Measurements from ENCODE around the gene BAIAP2. TPM values are rescaled to one million over a fixed set of nuclear protein-coding genes. Genes with fewer than 3 reads are reported as not detected.

Gene BAIAP2
- total RNA-seq, 1 experiment from 2014 or later, result 58.0 TPM

- H3K9me3 Mint-ChIP-seq (ENCODE audit: low read depth, unreplicated experiment), result peaks cover 3% of the 10 kb centered on the region
- DNase-seq, result no peak
- BruUV-seq (replicated peaks), result no TSS peak
- H3K27me3 Mint-ChIP-seq (ENCODE audit: unreplicated experiment), result peaks cover 16% of the 10 kb centered on the region
- CTCF ChIA-PET, result no interaction called here
- H3K4me1 Mint-ChIP-seq (ENCODE audit: low read depth, unreplicated experiment), result peaks cover 14% of the 10 kb centered on the region
- no peak overlapping the region for H3K27ac Mint-ChIP-seq (ENCODE audit: unreplicated experiment)
- peaks cover 32% of the 10 kb centered on the region for H3K36me3 Mint-ChIP-seq (ENCODE audit: insufficient read depth, unreplicated experiment)
- intact Hi-C loops (cut with micrococcal nuclease; ENCODE audit: unreplicated experiment), result no loop called here
- no peak overlapping the region for H3K4me3 Mint-ChIP-seq (ENCODE audit: low read depth, unreplicated experiment)
- no peak for TF ChIP-seq CTCF (IDR thresholded peaks at IDR 0.05; ENCODE audit: unreplicated experiment)
Observed at GRCh38 chr17:81030741-81031565, 4.0 kb upstream of the BAIAP2 start.

GRCh38 chr17:81031566-81032550 lies 3.1 kb upstream of the BAIAP2 start:
- BruUV-seq (replicated peaks), result no TSS peak
- H3K4me3 Mint-ChIP-seq (ENCODE audit: low read depth, unreplicated experiment), result no peak overlapping the region
- H3K36me3 Mint-ChIP-seq (ENCODE audit: insufficient read depth, unreplicated experiment), result peaks cover 41% of the 10 kb centered on the region
- H3K9me3 Mint-ChIP-seq (ENCODE audit: low read depth, unreplicated experiment), result peaks cover 2% of the 10 kb centered on the region
- intact Hi-C loops (cut with micrococcal nuclease; ENCODE audit: unreplicated experiment), result no loop called here
- peaks cover 7% of the 10 kb centered on the region for H3K27me3 Mint-ChIP-seq (ENCODE audit: unreplicated experiment)
- DNase-seq, result no peak
- peaks cover 23% of the 10 kb centered on the region for H3K4me1 Mint-ChIP-seq (ENCODE audit: low read depth, unreplicated experiment)
- CTCF ChIA-PET, result interaction anchor here (0.7 kb wide), 1 partner anchor 40 kb away, joined by 4 read pairs; the partner anchor contains the start of gene CHMP6
- no peak overlapping the region for H3K27ac Mint-ChIP-seq (ENCODE audit: unreplicated experiment)
- no peak for TF ChIP-seq CTCF (IDR thresholded peaks at IDR 0.05; ENCODE audit: unreplicated experiment)

- no peak overlapping the region for H3K27ac Mint-ChIP-seq (ENCODE audit: unreplicated experiment)
- no TSS peak for BruUV-seq (replicated peaks)
Observed at GRCh38 chr17:81032641-81033480, 2.1 kb upstream of the BAIAP2 start.

More at GRCh38 chr17:81032641-81033480, 2.1 kb upstream of the BAIAP2 start:
- Mint-ChIP-seq H3K4me3 (ENCODE audit: low read depth, unreplicated experiment) (peak overlapping the region; percentile 75), H3K36me3 (ENCODE audit: insufficient read depth, unreplicated experiment) (peaks cover 51% of the 10 kb centered on the region), H3K27me3 (ENCODE audit: unreplicated experiment) (no peaks in the 10 kb centered on the region), H3K9me3 (ENCODE audit: low read depth, unreplicated experiment) (no peaks in the 10 kb centered on the region), H3K4me1 (ENCODE audit: low read depth, unreplicated experiment) (peaks cover 33% of the 10 kb centered on the region)
- CTCF ChIA-PET, result interaction anchor here (0.7 to 1.7 kb wide), 2 partner anchors 9 to 41 kb away, joined by 4 to 6 read pairs; partner anchors contain the start of gene CHMP6
- no peak for DNase-seq
- TF ChIP-seq CTCF (IDR thresholded peaks at IDR 0.05; ENCODE audit: unreplicated experiment), result no peak
- intact Hi-C loops (cut with micrococcal nuclease; ENCODE audit: unreplicated experiment), result no loop called here
